HG03066 (cell line): Measurements from ENCODE around the gene QRFP.

Experiments
- ATAC-seq: cut with Tn5 transposase; IDR thresholded peaks from one replicate; pipeline ENCODE4 v1.9.1; 2021; ENCODE audit warnings: low read depth; ENCODE audit not compliant: unreplicated experiment

QRFP gene

DNA sequence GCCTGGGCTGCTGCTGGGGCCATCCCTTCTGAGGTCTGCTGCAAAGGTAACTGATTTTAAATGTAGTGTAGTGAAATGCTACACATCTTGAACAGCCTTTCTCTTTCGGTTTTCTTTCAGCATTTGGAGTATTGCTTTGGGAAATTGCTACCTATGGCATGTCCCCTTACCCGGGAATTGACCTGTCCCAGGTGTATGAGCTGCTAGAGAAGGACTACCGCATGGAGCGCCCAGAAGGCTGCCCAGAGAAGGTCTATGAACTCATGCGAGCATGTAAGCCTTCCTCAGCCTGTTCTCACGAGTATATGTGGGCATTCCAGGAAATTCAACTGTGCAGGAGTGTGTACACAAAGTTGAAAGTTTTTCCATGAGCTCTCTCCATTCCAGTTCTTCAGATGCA lies 18.3 kb downstream of the QRFP start:
- no peak for ATAC-seq

DNA sequence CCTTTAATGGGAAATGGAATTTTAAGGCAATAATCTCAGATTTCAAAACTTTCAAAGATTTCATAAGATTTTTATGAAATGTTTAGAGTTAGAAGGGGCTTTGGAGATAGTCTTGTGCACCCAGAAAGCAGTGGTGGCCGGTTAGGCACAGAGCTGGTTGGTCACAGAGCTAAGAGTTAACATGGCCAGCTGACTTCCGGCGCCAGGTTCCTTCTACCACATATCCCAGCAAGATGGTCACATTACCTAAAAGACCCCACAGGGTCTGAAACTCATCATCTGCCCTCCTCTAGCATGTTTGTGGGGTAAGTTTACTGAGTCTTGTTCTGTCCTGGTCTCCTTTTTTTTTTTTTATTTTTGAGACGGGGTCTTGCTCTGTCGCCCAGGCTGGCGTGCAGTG lies 19.3 kb downstream of the QRFP start:
- no peak for ATAC-seq

DNA sequence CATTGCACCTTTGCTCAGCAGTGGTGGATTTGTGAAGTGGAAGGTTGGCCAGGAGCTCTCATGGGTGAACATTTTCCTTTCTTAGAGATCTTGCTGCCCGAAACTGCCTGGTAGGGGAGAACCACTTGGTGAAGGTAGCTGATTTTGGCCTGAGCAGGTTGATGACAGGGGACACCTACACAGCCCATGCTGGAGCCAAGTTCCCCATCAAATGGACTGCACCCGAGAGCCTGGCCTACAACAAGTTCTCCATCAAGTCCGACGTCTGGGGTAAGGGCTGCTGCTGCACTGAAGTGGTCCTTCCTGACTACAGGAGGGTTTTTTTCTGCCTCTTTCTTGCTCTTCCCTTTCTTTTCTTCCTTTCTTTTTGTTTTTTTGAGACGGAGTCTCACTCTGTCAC lies 21.8 kb downstream of the QRFP start:
- no peak for ATAC-seq

DNA sequence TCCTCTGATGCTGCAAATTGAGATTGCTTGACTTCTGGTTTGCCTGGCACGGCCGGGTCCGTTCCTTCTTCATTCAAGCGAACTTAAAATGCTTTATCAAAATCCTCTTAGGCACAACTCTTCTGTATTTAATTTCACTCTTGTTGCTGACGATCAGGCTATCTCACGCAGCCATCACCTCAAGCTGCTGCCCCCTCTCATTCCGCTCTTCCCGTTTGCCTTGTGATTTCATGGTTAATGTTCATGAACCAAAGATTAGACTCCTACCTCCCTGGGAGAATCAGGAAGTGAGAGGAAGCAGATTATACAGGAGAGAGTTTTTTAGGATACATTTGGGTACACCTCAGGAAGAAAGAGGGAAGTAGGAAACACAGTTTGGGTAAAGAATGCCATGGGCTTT lies 22.6 kb downstream of the QRFP start:
- ATAC-seq, result no peak

DNA sequence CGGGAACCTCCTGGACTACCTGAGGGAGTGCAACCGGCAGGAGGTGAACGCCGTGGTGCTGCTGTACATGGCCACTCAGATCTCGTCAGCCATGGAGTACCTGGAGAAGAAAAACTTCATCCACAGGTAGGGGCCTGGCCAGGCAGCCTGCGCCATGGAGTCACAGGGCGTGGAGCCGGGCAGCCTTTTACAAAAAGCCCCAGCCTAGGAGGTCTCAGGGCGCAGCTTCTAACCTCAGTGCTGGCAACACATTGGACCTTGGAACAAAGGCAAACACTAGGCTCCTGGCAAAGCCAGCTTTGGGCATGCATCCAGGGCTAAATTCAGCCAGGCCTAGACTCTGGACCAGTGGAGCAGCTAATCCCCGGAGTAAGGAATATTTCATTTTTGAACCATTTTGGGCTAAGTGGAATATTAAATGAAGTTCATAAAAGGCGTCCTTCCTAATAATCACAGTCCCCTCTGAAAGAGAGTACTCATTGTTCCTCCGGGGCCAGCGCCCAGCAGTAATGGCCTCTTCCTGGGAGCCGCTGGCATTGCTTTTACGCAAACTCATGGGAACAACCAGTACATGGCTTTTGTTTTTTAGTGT lies 23.6 kb downstream of the QRFP start:
- ATAC-seq, result no peak

DNA sequence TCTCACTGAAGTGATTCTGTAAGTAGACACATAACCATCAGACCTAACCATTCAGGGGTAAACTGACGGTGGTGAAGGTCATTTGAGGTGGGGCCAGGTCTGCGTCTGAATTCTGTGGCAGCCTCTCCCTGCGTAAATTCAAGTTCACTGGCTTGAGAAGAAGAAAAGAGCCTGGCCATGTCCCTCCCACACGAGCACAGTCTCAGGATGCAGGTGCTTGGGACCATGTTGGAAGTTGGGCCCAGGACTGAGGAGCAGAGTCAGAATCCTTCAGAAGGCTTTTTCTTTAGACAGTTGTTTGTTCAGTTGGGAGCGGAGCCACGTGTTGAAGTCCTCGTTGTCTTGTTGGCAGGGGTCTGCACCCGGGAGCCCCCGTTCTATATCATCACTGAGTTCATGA lies 24.1 kb downstream of the QRFP start:
- no peak for ATAC-seq

DNA sequence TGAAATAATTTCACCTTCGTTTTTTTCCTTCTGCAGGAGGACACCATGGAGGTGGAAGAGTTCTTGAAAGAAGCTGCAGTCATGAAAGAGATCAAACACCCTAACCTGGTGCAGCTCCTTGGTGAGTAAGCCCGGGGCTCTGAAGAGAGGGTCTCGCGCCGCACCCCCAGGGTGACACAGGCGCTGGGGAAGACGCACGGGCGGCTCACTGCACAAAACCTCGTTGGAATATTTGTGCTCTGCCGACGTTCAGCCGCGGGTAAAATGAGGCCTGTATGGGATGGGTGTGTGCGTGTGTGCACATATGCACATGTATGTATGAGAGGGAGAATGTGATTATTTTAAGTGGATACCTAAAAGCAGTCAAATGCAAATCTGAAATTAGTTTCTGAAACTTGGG lies 24.5 kb downstream of the QRFP start:
- ATAC-seq, result no peak

DNA sequence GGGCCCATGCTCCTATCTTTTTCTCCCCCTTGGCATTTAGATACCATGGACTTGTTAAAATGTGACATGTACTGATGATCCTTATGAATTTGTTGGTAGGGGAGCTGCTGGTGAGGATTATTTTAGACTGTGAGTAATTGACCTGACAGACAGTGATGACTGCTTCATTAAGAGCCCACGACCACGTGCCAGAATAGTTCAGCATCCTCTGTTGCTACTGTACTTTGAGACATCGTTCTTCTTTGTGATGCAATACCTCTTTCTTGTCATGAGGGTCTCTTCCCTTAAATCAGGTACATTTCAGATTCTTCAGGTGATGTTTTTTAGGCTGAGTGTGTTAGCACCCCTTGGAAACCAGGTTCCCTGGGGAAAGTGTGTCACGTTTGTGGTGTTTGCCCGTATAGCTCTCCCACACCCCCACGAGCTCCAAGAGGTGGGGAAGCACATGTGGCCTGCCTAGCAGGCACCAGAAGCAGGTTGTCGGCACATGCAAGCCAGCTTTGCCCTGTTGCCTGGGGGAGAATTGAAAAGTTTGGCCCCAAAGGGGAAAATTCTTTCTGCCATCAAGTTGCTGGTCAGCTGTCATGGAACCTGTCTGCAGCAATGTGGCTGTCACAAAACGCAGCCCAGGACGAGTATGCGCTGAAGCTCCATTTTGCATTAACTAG lies 25.1 kb downstream of the QRFP start:
- ATAC-seq, result no peak

DNA sequence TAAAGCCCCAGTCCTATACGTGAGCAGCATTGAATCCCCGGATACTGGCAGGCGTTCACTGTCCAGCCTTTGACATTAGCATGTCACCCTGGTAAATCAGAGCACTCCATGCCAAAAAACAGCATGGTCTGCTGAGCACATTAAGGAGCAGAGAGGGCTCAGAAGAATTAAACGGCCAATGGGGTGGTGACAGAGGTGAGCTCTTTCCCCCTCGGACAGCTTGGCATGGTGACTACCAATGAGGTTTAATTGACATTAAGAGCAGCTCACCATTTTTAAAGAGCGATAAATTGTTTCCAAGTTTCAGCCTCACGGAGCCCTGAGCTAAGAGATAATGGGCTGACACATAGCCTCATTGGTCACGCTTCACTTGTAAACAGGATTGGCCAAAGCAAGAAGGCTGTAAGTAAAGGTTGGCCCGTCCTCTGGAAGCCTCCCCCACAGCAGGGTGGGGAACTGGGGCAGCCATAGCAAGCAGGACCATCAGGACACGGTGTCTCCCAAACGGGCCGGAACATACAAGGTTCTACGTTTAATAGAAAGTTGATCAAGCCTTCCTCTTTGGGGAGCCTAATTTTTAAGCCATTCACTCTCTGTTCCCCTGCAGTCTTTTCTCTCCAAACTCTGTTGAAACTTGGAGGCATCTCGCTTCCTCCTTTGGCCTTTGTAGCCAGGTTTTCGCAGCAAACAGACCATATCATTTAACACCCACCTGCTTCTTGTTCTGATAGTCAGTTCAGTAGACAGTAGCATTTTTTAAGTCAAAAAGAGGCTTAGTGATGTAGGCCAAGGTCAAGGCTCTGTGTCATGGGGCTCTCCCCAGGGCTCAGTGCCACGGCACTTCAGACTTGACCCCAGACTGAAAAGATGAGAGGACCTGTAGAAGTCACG lies 25.9 kb downstream of the QRFP start:
- ATAC-seq, result peak; percentile 79

DNA sequence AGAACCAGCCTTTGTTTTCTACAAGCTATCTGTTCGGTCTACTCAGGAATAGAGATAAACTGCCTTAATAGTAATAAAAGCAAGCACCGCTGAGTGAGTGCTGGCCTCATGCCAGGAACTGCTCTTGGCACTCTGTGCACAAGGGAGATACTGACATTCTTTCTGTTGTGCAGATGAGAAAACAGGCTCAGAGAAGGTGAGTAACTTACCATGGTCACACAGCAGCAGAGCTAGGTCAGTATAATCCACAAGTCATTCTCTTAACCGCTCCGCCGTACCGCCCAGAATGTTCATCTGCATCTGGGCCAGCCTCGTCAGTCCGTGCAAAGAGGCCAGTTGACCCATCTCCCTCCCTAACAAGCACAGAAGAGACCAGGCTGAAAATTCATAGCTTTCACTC lies 27.4 kb downstream of the QRFP start:
- ATAC-seq, result no peak

DNA sequence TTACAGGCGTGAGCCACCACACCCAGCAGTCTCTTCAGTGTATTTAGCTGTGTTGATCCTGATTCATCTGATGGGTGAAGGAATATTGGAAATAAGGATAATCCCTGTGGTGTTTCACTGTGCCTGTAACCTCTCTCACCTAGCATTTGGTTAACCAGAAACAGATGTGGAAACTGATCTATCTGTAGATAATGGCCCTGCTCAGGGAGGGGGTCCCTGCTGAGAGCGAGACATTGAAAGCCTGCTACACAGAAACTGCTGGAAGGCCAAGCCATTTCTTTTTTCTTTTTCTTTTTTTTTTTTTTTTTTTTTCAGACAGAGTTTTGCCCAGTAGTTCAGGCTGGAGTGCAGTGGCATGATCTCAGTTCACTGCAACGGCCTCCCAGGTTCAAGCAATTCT lies 28.4 kb downstream of the QRFP start:
- ATAC-seq, result no peak

DNA sequence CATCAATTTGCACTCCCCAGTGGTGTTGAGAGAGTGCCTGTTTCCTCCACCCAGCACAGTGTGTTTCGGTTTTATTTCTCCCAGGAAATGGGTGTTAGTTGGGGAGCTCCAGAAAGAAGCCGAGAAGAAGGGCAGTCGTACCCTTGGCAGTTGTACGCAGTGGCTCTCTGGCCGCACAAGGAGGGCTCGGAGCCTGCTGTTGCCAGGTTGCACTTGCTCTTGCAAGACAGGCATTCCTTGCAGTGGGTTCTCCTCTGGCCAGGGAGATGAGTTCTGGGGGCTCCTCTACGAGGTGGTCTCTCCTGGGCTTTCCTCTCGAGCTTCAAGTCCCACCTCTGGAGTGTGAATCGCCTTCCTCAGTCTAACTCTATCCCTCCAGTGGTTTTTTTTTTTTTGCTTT lies 29.1 kb downstream of the QRFP start:
- no peak for ATAC-seq

DNA sequence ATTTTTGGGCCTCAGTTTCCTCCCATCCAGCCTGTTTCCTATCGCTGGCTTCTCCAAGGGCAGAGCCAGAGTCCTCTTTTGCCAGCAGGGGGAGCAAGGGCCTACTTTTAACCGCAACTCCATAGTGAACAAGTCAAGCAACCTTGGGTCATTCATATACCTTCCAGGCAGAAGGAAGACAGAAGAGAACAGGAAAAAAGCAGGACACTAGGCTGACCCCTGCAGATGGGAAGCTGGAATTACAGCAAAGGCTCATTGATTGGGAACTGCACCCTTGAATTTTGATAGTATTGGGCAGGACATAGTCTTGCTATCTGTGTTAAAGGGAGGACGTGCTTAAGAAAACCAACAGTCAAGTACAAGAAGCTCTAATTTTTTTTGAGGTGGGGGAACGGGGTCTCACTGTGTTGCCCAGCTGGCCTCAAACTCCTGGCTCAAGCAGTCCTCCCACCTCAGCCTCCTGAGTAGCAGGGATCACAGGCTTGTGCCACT lies 30.1 kb downstream of the QRFP start:
- ATAC-seq, result no peak

DNA sequence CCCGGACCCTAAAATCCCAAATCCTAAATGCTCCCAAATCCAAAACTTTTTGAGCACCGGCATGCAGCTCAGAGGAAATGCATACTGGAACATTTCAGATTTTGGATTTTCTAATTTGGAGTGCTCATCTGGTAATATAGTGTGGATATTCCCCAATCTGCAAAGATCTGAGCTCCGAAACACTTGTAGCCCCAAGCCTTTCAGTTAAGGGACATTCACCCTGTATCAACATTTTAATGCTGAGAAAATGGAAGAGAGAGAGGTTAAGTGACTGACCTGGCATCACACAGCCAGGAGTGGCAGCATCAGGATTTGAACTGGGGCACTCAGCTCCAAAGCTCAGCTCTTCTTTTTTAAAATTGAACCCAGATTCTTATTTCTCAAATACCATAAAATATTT lies 30.7 kb downstream of the QRFP start:
- ATAC-seq, result no peak

DNA sequence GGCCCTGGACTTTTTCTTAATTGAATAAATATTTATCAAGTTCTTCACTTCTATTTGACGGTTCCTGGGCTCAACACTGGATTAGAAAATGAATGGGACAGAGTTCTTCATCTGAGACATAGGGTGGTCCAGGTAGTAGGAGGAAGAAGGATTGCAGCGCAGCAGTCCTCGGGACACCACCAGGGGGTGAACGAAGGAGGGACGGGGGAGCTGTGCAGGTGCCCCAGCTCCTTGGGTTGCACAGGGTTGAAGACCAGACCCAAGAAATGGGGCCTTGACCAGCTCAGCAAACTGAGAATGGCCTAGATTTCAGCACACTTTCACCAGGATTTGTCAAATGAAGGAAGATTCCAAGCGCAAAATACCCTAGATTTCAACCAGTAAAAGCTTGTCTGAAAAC lies 32.1 kb downstream of the QRFP start:
- ATAC-seq, result no peak

DNA sequence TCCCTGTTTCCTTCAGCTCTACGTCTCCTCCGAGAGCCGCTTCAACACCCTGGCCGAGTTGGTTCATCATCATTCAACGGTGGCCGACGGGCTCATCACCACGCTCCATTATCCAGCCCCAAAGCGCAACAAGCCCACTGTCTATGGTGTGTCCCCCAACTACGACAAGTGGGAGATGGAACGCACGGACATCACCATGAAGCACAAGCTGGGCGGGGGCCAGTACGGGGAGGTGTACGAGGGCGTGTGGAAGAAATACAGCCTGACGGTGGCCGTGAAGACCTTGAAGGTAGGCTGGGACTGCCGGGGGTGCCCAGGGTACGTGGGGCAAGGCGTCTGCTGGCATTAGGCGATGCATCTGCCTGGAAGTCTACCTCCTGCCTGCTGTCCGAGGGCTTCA lies 33.9 kb downstream of the QRFP start:
- no peak for ATAC-seq

DNA sequence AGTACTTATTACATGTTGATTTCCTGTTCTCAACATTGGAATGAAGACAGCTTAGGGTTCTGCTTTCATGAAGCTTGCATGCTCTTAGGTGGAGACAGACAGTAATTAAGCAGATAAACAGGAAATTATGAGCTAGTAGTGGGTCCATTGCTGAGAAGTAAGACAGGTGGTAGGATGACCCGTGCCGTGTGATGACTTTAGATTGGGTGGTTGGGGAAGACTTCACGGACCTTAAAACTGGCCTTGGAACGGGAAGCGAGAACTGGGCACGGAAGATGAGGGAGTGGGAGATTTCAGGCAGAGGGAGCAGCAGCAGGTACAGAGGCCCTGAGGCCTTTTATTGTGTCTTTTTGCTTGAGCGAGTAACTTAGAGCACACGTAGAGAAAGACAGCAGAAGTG lies 34.4 kb downstream of the QRFP start:
- no peak for ATAC-seq

DNA sequence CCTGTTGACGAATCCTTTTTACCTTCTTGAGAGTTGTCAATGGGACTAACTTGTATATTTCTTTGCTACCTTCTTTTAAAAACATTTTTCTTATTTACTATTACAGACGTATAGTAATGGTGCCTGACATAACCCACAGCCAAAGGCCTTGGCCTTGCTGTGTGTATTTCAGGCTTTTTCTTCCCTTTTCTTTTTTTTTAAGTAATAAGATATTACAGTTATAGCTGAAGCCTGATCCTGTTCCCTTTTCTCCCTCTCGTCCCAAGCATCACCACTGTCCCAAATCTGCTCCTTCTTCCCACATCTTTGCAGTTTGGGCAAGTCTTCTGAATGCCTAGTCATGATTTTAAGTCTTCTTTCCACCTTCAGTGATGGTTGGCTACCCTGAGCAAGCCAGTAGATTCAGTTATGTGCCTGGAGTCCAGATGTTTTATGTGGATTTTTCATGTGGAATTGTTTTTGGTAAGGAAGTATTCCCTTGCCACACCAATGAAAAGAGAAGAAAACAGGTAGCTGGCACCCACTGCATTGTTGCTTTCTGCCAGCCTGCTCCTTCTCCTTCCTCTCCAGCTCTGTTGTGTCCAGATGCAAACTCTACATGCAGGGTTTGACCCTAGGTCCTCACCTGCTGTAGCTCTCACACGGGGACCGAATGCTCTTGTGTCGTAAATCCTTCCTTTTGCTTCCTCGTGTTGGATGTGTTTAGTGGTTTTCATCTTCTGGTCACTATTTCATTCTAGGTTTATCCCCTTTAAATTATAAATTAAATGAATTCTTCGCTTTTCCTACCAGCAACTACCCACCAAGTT lies 35.0 kb downstream of the QRFP start:
- no peak for ATAC-seq

DNA sequence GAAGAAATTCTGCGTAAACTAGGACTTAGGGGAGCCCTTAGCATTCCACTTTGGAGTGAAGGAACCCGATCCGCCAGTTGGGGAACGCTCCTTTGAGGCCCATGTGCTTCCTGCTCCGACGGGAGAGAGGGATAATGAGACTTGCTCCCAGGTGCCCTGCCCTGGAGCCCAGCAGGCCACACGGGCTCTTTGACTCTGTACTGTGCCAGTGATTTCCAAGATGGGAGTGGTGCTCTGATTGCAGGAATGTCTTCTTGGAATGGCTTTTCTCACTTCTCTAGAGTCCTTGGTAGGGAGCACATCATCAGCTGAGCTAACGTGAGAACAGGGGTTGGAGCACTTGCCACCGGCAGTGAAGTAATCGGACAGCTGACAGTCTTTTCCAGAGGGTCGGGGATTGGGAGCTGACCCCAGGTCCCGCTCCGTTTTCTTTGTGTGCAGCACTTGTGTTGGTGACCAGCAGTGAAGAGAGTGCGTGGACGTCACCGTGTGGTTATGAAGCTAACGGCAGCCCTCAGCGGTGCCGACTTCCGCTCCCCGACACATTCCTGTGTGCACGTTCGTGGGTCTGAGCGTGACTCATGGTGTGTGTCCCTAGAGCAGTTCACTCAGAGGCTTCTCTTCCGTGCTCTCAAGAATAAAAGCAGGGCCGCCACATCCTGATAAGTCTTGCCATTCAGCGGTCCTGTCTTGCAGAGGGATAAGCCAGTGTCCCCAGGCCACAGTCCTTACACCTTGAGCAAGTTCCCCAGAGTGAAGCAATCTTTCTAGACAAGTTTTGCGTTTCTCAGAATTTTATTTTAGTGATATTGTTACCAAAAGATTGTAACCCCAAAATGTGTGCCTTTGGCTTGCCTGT lies 35.9 kb downstream of the QRFP start:
- ATAC-seq, result no peak
